Smooth muscle cell (in vitro differentiated cells): ENCODE measurements around the gene AIG1. TPM values are rescaled to one million over a fixed set of nuclear protein-coding genes. Genes with fewer than 3 reads are reported as not detected.

ENCODE experiments used
- DNase-seq: peaks from one replicate; lab custom pipeline; 2025; ENCODE audit not compliant: unreplicated experiment; lab: John Stamatoyannopoulos, UW
- H2AFZ ChIP-seq: fragments of 200-600 bp; sonication (generic); 2 replicates; pipeline ENCODE4 v1.6.0; 2016; ENCODE audit warnings: antibody characterized with exemption, low read depth, mild to moderate bottlenecking
- H3F3A ChIP-seq: fragments of 200-600 bp; sonication (generic); 2 replicates; pipeline ENCODE4 v1.6.0; 2017; ENCODE audit warnings: antibody characterized with exemption, low read depth
- H3K27ac ChIP-seq: fragments of 200-600 bp; sonication (generic); 2 replicates; pipeline ENCODE4 v1.5.1; 2016; ENCODE audit warnings: low read depth, mild to moderate bottlenecking
- H3K27me3 ChIP-seq: fragments of 200-600 bp; sonication (generic); 2 replicates; pipeline ENCODE4 v1.6.1; 2016; ENCODE audit warnings: low read depth, mild to moderate bottlenecking
- H3K36me3 ChIP-seq: fragments of 200-600 bp; sonication (generic); 2 replicates; pipeline ENCODE4 v1.5.1; 2016; ENCODE audit warnings: low read depth
- H3K4me1 ChIP-seq: fragments of 200-600 bp; sonication (generic); 2 replicates; pipeline ENCODE4 v1.5.1; 2016; ENCODE audit warnings: low read depth
- H3K4me2 ChIP-seq: fragments of 200-600 bp; sonication (generic); 2 replicates; pipeline ENCODE4 v1.6.0; 2016; ENCODE audit warnings: mild to moderate bottlenecking
- H3K4me3 ChIP-seq: fragments of 200-600 bp; sonication (generic); 2 replicates; pipeline ENCODE4 v1.5.1; 2016; ENCODE audit warnings: mild to moderate bottlenecking
- H3K79me2 ChIP-seq: fragments of 200-600 bp; sonication (generic); 2 replicates; pipeline ENCODE4 v1.6.0; 2016; ENCODE audit warnings: low read depth, mild to moderate bottlenecking
- H3K9ac ChIP-seq: fragments of 200-600 bp; sonication (generic); 2 replicates; pipeline ENCODE4 v1.6.0; 2016; ENCODE audit warnings: low read depth
- H3K9me3 ChIP-seq: fragments of 200-600 bp; sonication (generic); replicated peaks from 2 replicates; pipeline ENCODE4 v1.5.1; 2016; ENCODE audit warnings: low read depth
- H4K20me1 ChIP-seq: fragments of 200-600 bp; sonication (generic); 2 replicates; pipeline ENCODE4 v1.6.0; 2016; ENCODE audit warnings: low read depth
- WGBS: methylation state at CpG from one replicate; pipeline ENCODE4 v1.1.7; 2016; ENCODE audit warnings: low lambda C conversion rate; 5-methylcytosine and 5-hydroxymethylcytosine counted together
- polyA plus RNA-seq: library from polyadenylated mRNA; unstranded; fragments of >200 nt; fragmentation: Nextera tagmentation; extraction: Ambion mirVana; gene quantifications from 2 replicates; pipeline ENCODE4 v1.2.1, GENCODE V29; 2016
- total RNA-seq: library from RNA; depleted of rRNA; stranded (reverse); fragments of >200 nt; gene quantifications from 2 replicates; pipeline ENCODE4 v1.2.3, GENCODE V29; 2014
- TF ChIP-seq, protein P1 (sequence below): fragments of 200-600 bp; sonication (generic); IDR thresholded peaks from 2 replicates; pipeline ENCODE4 v1.5.1; 2017; ENCODE audit warnings: borderline replicate concordance, mild to moderate bottlenecking, antibody characterized with exemption; ENCODE audit not compliant: insufficient read depth, poor library complexity, severe bottlenecking

The AIG1 gene
- total and polyA plus RNA-seq, 2 experiments from 2014 or later, result 9.1 to 25.9 TPM

- Histone ChIP-seq H3K4me1 (no peaks in the 10 kb centered on the region), H3K36me3 (no peaks in the 10 kb centered on the region), H3K9me3 (no peaks in the 10 kb centered on the region), H2AFZ (no peak overlapping the region), H3K9ac (no peak overlapping the region), H3F3A (no peaks in the 10 kb centered on the region), H4K20me1 (no peaks in the 10 kb centered on the region), H3K4me3 (no peak overlapping the region), H3K79me2 (no peaks in the 10 kb centered on the region), H3K4me2 (no peak overlapping the region), H3K27me3 (peaks cover 8% of the 10 kb centered on the region), H3K27ac (no peak overlapping the region)
- no peak for DNase-seq
- TF ChIP-seq, protein P1, sequence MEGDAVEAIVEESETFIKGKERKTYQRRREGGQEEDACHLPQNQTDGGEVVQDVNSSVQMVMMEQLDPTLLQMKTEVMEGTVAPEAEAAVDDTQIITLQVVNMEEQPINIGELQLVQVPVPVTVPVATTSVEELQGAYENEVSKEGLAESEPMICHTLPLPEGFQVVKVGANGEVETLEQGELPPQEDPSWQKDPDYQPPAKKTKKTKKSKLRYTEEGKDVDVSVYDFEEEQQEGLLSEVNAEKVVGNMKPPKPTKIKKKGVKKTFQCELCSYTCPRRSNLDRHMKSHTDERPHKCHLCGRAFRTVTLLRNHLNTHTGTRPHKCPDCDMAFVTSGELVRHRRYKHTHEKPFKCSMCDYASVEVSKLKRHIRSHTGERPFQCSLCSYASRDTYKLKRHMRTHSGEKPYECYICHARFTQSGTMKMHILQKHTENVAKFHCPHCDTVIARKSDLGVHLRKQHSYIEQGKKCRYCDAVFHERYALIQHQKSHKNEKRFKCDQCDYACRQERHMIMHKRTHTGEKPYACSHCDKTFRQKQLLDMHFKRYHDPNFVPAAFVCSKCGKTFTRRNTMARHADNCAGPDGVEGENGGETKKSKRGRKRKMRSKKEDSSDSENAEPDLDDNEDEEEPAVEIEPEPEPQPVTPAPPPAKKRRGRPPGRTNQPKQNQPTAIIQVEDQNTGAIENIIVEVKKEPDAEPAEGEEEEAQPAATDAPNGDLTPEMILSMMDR, result no peak
- WGBS, result 84% methylated on average over 1 of the region's 1 CpG
These were observed 155.1 kb downstream of the AIG1 start for GRCh38 chr6:143215771-143216170.

GRCh38 chr6:143218233-143218632, 157.5 kb downstream of the AIG1 start:
- no peaks in the 10 kb centered on the region for H3K79me2 ChIP-seq
- TF ChIP-seq, protein P1, result no peak
- H3K9ac ChIP-seq, result no peak overlapping the region
- no peaks in the 10 kb centered on the region for H4K20me1 ChIP-seq
- no peaks in the 10 kb centered on the region for H3F3A ChIP-seq
- 94% methylated on average over 5 of the region's 5 CpGs for WGBS
- H3K4me3 ChIP-seq, result no peak overlapping the region
- no peak overlapping the region for H3K4me2 ChIP-seq
- H3K4me1 ChIP-seq, result no peaks in the 10 kb centered on the region
- no peaks in the 10 kb centered on the region for H3K36me3 ChIP-seq
- H2AFZ ChIP-seq, result no peak overlapping the region
- DNase-seq, result no peak
- no peaks in the 10 kb centered on the region for H3K9me3 ChIP-seq
- H3K27me3 ChIP-seq, result peaks cover 8% of the 10 kb centered on the region
- H3K27ac ChIP-seq, result no peak overlapping the region

GRCh38 chr6:143221698-143222097, 161.0 kb downstream of the AIG1 start:
- no peak for DNase-seq

DNA sequence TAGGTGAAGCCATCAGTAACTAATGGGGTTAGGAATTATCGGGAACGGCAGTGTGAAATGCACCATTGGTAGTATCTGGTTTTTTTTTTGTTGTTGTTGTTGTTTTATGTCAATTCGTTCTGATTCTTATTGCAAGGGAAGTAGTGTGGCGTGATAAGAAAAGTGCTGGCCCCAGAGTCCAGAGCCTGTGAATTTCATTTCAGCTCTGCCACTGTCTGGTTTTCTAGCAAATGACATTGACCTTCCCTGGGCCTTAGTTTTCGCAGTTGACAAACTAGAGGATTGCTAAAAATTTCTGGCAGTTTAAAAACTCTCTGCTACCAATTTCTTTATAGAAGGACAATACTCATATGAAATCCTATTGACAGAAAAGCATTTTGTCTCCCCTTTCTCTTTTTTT, 161.6 kb downstream of the AIG1 start:
- no peaks in the 10 kb centered on the region for H3K4me1 ChIP-seq
- no peak overlapping the region for H3K4me2 ChIP-seq
- H3F3A ChIP-seq, result no peaks in the 10 kb centered on the region
- no peak overlapping the region for H3K27ac ChIP-seq
- no peak overlapping the region for H3K4me3 ChIP-seq
- no peaks in the 10 kb centered on the region for H3K9me3 ChIP-seq
- H3K36me3 ChIP-seq, result no peaks in the 10 kb centered on the region
- no peak overlapping the region for H3K9ac ChIP-seq
- H3K27me3 ChIP-seq, result peaks cover 8% of the 10 kb centered on the region
- H2AFZ ChIP-seq, result no peak overlapping the region
- TF ChIP-seq, protein P1, result no peak
- no peaks in the 10 kb centered on the region for H4K20me1 ChIP-seq
- 75% methylated on average over 5 of the region's 5 CpGs for WGBS
- H3K79me2 ChIP-seq, result no peaks in the 10 kb centered on the region
- no peak for DNase-seq

More at GRCh38 chr6:143221698-143222097, 161.0 kb downstream of the AIG1 start:
- Histone ChIP-seq H4K20me1 (no peaks in the 10 kb centered on the region), H3K4me2 (no peak overlapping the region), H3K9me3 (no peaks in the 10 kb centered on the region), H3F3A (no peaks in the 10 kb centered on the region), H3K27me3 (peaks cover 8% of the 10 kb centered on the region), H3K9ac (no peak overlapping the region), H3K79me2 (no peaks in the 10 kb centered on the region), H3K27ac (no peak overlapping the region), H3K4me3 (no peak overlapping the region), H3K4me1 (no peaks in the 10 kb centered on the region), H3K36me3 (no peaks in the 10 kb centered on the region), H2AFZ (no peak overlapping the region)
- 34% methylated on average over 5 of the region's 5 CpGs for WGBS
- TF ChIP-seq, protein P1, result no peak
